ENCODE data around the gene TTC23.

- TF ChIP-seq EZH2phosphoT487 (IDR thresholded peaks at IDR 0.05; ENCODE audit: borderline replicate concordance, low read depth, low read length): no peak
- no peak for TF ChIP-seq CTCF (conservative IDR thresholded peaks at IDR 0.05; ENCODE audit: low read length)
These were observed 135.7 kb downstream of the TTC23 start for GRCh38 chr15:99113547-99114271.
